H9 (cell line): ENCODE measurements around the gene HMGCS2. TPM values are rescaled to one million over a fixed set of nuclear protein-coding genes. Genes with fewer than 3 reads are reported as not detected.

ENCODE experiments used
- DNase-seq: peaks from one replicate; pipeline ENCODE4 v3.0.0-alpha.2; 2017
- H2AFZ ChIP-seq: one replicate; pipeline ENCODE4 v1.6.1; 2013; ENCODE audit warnings: mild to moderate bottlenecking, low read length, control low read depth, moderate library complexity
- H2AK5ac ChIP-seq: 2 replicates; pipeline ENCODE4 v1.6.1; 2013; ENCODE audit warnings: low read length, control low read depth, mixed read lengths; ENCODE audit not compliant: insufficient read length
- H2BK120ac ChIP-seq: one replicate; pipeline ENCODE4 v1.6.1; 2013; ENCODE audit warnings: low read depth, mild to moderate bottlenecking, low read length, control low read depth, inconsistent platforms; ENCODE audit not compliant: poor library complexity, severe bottlenecking
- H2BK12ac ChIP-seq: 2 replicates; pipeline ENCODE4 v1.6.1; 2013; ENCODE audit warnings: low read length, control low read depth, mixed read lengths, low read depth; ENCODE audit not compliant: insufficient read length
- H2BK15ac ChIP-seq: 2 replicates; pipeline ENCODE4 v1.6.1; 2013; ENCODE audit warnings: low read depth, low read length, control low read depth
- H2BK20ac ChIP-seq: one replicate; pipeline ENCODE4 v1.6.1; 2013; ENCODE audit warnings: low read depth, mild to moderate bottlenecking, low read length, control low read depth, inconsistent platforms; ENCODE audit not compliant: poor library complexity, severe bottlenecking
- H2BK5ac ChIP-seq: 2 replicates; pipeline ENCODE4 v1.6.1; 2013; ENCODE audit warnings: low read length, control low read depth, mixed read lengths; ENCODE audit not compliant: insufficient read length
- H3K14ac ChIP-seq: 2 replicates; pipeline ENCODE4 v1.6.1; 2013; ENCODE audit warnings: low read length, control low read depth; ENCODE audit not compliant: insufficient read depth
- H3K18ac ChIP-seq: 2 replicates; pipeline ENCODE4 v1.6.1; 2013; ENCODE audit warnings: low read depth, mild to moderate bottlenecking, mixed read lengths, low read length, control low read depth; ENCODE audit not compliant: insufficient read length
- H3K23ac ChIP-seq: 2 replicates; pipeline ENCODE4 v1.6.1; 2013; ENCODE audit warnings: low read length, control low read depth, mixed read lengths, low read depth; ENCODE audit not compliant: insufficient read length
- H3K23me2 ChIP-seq: 2 replicates; pipeline ENCODE4 v1.6.1; 2013; ENCODE audit warnings: low read depth, mild to moderate bottlenecking, mixed read lengths, low read length, control low read depth; ENCODE audit not compliant: insufficient read length, poor library complexity, severe bottlenecking
- H3K27ac ChIP-seq: 2 replicates; pipeline ENCODE4 v1.5.1; 2013; ENCODE audit warnings: low read length, control low read depth, mixed read lengths, low read depth; ENCODE audit not compliant: insufficient read length
- H3K27me3 ChIP-seq: 2 replicates; pipeline ENCODE4 v1.6.1; 2013; ENCODE audit warnings: low read length, control low read depth, inconsistent platforms; ENCODE audit not compliant: insufficient read depth
- H3K4ac ChIP-seq: 2 replicates; pipeline ENCODE4 v1.6.1; 2013; ENCODE audit warnings: low read depth, mild to moderate bottlenecking, control low read depth, inconsistent platforms, low read length, moderate library complexity
- H3K4me1 ChIP-seq: 2 replicates; pipeline ENCODE4 v1.6.1; 2013; ENCODE audit warnings: low read length, control low read depth, inconsistent platforms; ENCODE audit not compliant: insufficient read depth
- H3K4me2 ChIP-seq: 2 replicates; pipeline ENCODE4 v1.6.1; 2013; ENCODE audit warnings: low read length, control low read depth, mixed read lengths; ENCODE audit not compliant: insufficient read length, insufficient read depth
- H3K56ac ChIP-seq: 2 replicates; pipeline ENCODE4 v1.6.1; 2013; ENCODE audit warnings: low read depth, mild to moderate bottlenecking, mixed read lengths, low read length, control low read depth; ENCODE audit not compliant: insufficient read length
- H3K79me1 ChIP-seq: 2 replicates; pipeline ENCODE4 v1.6.1; 2013; ENCODE audit warnings: low read depth, mild to moderate bottlenecking, moderate library complexity, low read length, control low read depth, inconsistent platforms; ENCODE audit not compliant: insufficient read depth, poor library complexity, severe bottlenecking
- H3K79me2 ChIP-seq: 2 replicates; pipeline ENCODE4 v1.6.1; 2013; ENCODE audit warnings: low read length, control low read depth, inconsistent platforms; ENCODE audit not compliant: insufficient read depth
- H3K9ac ChIP-seq: 2 replicates; pipeline ENCODE4 v1.6.1; 2013; ENCODE audit warnings: low read length, control low read depth, mixed read lengths; ENCODE audit not compliant: insufficient read length; ENCODE audit errors: extremely low read depth
- H3K9me3 ChIP-seq: one replicate; pipeline ENCODE4 v1.6.1; 2013; ENCODE audit warnings: low read depth, low read length, inconsistent platforms; ENCODE audit not compliant: control insufficient read depth
- H3T11ph ChIP-seq: one replicate; pipeline ENCODE4 v1.6.1; 2013; ENCODE audit warnings: mild to moderate bottlenecking, low read length, control low read depth, inconsistent platforms
- H4K20me1 ChIP-seq: one replicate; pipeline ENCODE4 v1.6.1; 2013; ENCODE audit not compliant: control insufficient read depth, insufficient read length, insufficient read depth
- H4K5ac ChIP-seq: 2 replicates; pipeline ENCODE4 v1.6.1; 2013; ENCODE audit warnings: low read depth, mild to moderate bottlenecking, mixed read lengths, low read length, control low read depth; ENCODE audit not compliant: insufficient read length
- H4K8ac ChIP-seq: replicated peaks from 2 replicates; pipeline ENCODE4 v1.6.1; 2013; ENCODE audit warnings: low read length, control low read depth, mixed read lengths, low read depth; ENCODE audit not compliant: insufficient read length
- H4K91ac ChIP-seq: 2 replicates; pipeline ENCODE4 v1.6.1; 2013; ENCODE audit warnings: low read depth, mild to moderate bottlenecking, moderate library complexity, mixed read lengths, low read length, control low read depth; ENCODE audit not compliant: insufficient read length
- H3K27ac Mint-ChIP-seq, 3 experiments: 2 replicates in 2 of 3; 3 replicates in 1 of 3; pipeline ENCODE4 v1.8.0; 2020 to 2021; ENCODE audit warnings: mixed read lengths in 3 of 3, mild to moderate bottlenecking in 1 of 3, moderate library complexity in 1 of 3
- H3K27me3 Mint-ChIP-seq: 2 replicates; pipeline ENCODE4 v1.8.0; 2021; ENCODE audit warnings: low read depth, mild to moderate bottlenecking, moderate library complexity, mixed read lengths
- H3K36me3 Mint-ChIP-seq, 3 experiments: 2 replicates in 2 of 3; 3 replicates in 1 of 3; pipeline ENCODE4 v1.8.0; 2020 to 2021; ENCODE audit warnings: low read depth in 3 of 3, mixed read lengths in 3 of 3; ENCODE audit not compliant: insufficient read depth in 1 of 3
- H3K4me1 Mint-ChIP-seq, 2 experiments: 2 replicates each; pipeline ENCODE4 v1.8.0; 2020; ENCODE audit warnings: mixed read lengths in 2 of 2
- H3K4me3 Mint-ChIP-seq, 2 experiments: 2 replicates in 1 of 2; 3 replicates in 1 of 2; pipeline ENCODE4 v1.8.0; 2020 to 2021; ENCODE audit warnings: mild to moderate bottlenecking in 2 of 2, mixed read lengths in 2 of 2, moderate library complexity in 1 of 2
- H3K9me3 Mint-ChIP-seq, 2 experiments: 2 replicates in 1 of 2; 3 replicates in 1 of 2; pipeline ENCODE4 v1.8.0; 2020; ENCODE audit warnings: mild to moderate bottlenecking in 2 of 2, mixed read lengths in 2 of 2, moderate library complexity in 1 of 2
- CTCF ChIP-seq: fragments of 200-600 bp; sonication (generic); conservative IDR thresholded peaks from 3 replicates; pipeline ENCODE4 v1.8.0; 2021; ENCODE audit warnings: antibody characterized with exemption, mild to moderate bottlenecking
- WGBS: extraction: QIAGEN DNeasy Blood & Tissue Kit; methylation state at CpG from one replicate; pipeline ENCODE4 v1.1.7; 2013; ENCODE audit warnings: missing lambda C conversion rate, low lambda C conversion rate, mixed read lengths; ENCODE audit not compliant: insufficient read length; ENCODE audit errors: extremely low coverage; 5-methylcytosine and 5-hydroxymethylcytosine counted together
- total RNA-seq: library from RNA; stranded (reverse); gene quantifications from 2 replicates; pipeline ENCODE4 v1.2.1, GENCODE V29; 2021

HMGCS2 gene
- total RNA-seq, 1 experiment from 2014 or later = not detected

- peaks cover 39 to 65% (median 59%) of the 10 kb centered on the region in 3 experiments; a peak in 6 of 7 replicates for H3K36me3 Mint-ChIP-seq
- no peak overlapping the region for H3K18ac ChIP-seq
- no peak overlapping the region for H2AFZ ChIP-seq
- H3K56ac ChIP-seq = no peak overlapping the region
- no peak overlapping the region for H4K5ac ChIP-seq
- H3K9me3 ChIP-seq = no peaks in the 10 kb centered on the region
- peaks cover 4% of the 10 kb centered on the region; the same call in 1 of the 2 replicates for H3K4me1 ChIP-seq
- H2BK15ac ChIP-seq = no peak overlapping the region
- DNase-seq = no peak
- no peak for TF ChIP-seq CTCF
- H3K4me2 ChIP-seq = no peak overlapping the region
- no peak overlapping the region for H3K14ac ChIP-seq
- H3K79me1 ChIP-seq = no peaks in the 10 kb centered on the region
- H3K79me2 ChIP-seq = no peaks in the 10 kb centered on the region
- peak overlapping the region in 1 of 3 experiments; percentile 69; a peak in 2 of 7 replicates for H3K27ac Mint-ChIP-seq
- H3K23ac ChIP-seq = no peak overlapping the region
- peaks cover 21 to 32% of the 10 kb centered on the region in 2 experiments for H3K4me1 Mint-ChIP-seq
- H2BK5ac ChIP-seq = no peak overlapping the region
- H3K4ac ChIP-seq = no peak overlapping the region
- H3K27ac ChIP-seq = no peak overlapping the region
- H4K8ac ChIP-seq = no peak overlapping the region
- no peak overlapping the region for H2BK12ac ChIP-seq
- H2BK120ac ChIP-seq = no peak overlapping the region
- H3K27me3 ChIP-seq = no peaks in the 10 kb centered on the region; the same call in 1 of the 2 replicates
- no peak overlapping the region; a peak in 1 of 5 replicates for H3K4me3 Mint-ChIP-seq
- H3K27me3 Mint-ChIP-seq = no peaks in the 10 kb centered on the region; the same call in 1 of the 2 replicates
- H3K9ac ChIP-seq = no peak overlapping the region
- no CpG with 5 or more reads among the region's 7 CpGs for WGBS
- no peaks in the 10 kb centered on the region; a peak in 1 of 5 replicates for H3K9me3 Mint-ChIP-seq
- no peak overlapping the region for H2AK5ac ChIP-seq
- H3T11ph ChIP-seq = no peak overlapping the region
- H4K91ac ChIP-seq = no peak overlapping the region
- no peaks in the 10 kb centered on the region for H4K20me1 ChIP-seq
- H2BK20ac ChIP-seq = no peak overlapping the region
- H3K23me2 ChIP-seq = no peaks in the 10 kb centered on the region
Observed at GRCh38 chr1:119742677-119743076, 26.0 kb downstream of the HMGCS2 start.
